GM19351 (cell line): Measurements from ENCODE around the gene MYH10.
"Not testable (repeated sequence)": the region's sequence is repeated elsewhere in the genome, so short reads cannot be mapped to it uniquely, and the experiment has no call there.

Experiments
- ATAC-seq: cut with Tn5 transposase; IDR thresholded peaks from one replicate; pipeline ENCODE4 v1.9.1; 2021; ENCODE audit warnings: mild to moderate bottlenecking, moderate library complexity; ENCODE audit not compliant: unreplicated experiment

The MYH10 gene

DNA sequence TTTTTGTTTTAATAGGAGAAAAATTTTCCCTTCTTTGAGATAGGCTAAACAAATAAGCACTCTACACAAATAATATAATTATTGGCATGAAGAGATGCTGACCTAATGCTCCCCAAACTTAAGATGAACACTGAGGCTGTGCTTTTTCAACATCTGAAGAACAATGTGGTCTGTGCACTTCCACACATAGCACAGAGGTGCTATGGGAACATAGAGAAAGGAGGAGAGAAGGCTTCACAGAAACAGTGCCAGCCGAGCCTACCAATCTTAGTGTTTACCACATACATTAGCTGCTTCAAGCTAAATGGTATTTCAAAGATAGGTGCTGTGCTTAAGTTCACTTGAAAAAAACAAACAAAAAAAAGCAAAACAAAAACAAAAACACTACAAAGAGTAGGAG is 72.4 kb downstream of the MYH10 start:
- no peak for ATAC-seq

- ATAC-seq, result no peak
Observed at GRCh38 chr17:8557176-8557806, 73.2 kb downstream of the MYH10 start.

GRCh38 chr17:8556074-8556473 is 74.5 kb downstream of the MYH10 start:
- ATAC-seq, result no peak

DNA sequence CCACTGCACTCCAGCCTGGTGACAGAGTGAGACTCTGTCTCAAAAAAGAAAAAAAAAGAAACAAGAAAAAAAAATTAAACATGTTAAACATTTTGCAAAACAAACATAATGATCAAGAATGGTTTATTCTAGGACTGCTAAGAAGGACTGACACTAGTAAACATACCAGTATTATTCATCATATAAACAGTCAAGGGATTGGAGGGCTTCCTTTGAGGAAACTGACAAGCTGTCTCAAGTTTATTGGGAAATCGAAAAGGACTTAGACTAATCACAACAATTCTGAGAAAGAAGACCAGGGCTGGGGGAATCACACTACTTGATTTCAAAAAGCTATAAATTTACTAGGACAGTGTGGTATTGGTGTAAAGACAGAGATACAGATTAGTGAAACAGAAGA is 75.5 kb downstream of the MYH10 start:
- ATAC-seq, result no peak

DNA sequence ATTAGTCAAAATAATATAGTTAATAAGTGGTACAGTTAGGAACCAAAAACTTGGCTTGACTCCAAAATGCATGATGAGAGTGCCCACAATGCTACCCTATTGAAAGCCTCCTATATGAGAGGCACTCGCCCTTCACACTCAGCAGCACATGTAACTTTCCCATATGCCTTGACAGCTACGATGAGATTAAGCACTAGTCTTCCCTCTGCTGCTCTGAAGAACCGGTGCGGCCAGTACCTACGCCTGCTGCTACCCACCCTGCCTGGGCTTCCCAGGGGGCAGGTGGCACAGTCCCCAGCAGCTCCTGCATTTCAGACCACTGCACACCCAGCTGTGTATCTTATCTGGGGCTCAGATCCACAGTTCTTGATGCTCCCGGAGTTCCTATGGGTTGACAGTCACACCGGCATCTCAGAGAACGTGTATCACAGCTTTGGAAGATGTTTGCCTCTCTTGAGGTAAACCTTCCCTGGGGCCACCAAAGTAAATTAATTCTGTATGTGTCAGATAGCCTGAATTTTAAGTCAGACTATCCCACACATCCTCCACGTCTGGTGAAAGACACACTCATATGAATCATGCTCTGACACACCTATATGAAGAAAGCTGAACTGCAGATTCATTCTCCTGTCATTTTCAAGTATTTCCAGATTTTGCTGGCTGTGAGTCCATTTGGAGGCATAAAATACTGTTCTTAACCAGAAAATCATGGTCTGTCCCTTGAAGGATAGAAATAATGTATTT is 77.8 kb downstream of the MYH10 start:
- ATAC-seq, result no peak

GRCh38 chr17:8542599-8543502 is 87.7 kb downstream of the MYH10 start:
- no peak for ATAC-seq

DNA sequence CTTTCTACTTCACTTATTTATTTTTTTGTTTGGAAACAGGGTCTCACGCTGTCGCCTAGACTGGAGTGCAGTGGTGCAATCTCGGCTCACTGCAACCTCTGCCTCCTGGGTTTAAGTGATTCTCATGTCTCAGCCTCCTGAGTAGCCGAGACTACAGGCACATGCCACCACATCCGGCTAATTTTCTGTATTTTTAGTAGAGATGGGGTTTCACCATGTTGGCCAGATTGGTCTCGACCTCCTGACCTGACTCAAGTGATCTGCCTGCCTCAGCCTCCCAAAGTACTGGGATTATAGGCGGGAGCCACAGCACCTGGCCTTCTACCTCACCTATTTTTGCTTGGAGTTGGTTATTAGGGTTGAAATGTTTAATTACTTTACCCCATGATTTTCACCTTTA is 90.5 kb downstream of the MYH10 start:
- ATAC-seq, result not testable (repeated sequence)

DNA sequence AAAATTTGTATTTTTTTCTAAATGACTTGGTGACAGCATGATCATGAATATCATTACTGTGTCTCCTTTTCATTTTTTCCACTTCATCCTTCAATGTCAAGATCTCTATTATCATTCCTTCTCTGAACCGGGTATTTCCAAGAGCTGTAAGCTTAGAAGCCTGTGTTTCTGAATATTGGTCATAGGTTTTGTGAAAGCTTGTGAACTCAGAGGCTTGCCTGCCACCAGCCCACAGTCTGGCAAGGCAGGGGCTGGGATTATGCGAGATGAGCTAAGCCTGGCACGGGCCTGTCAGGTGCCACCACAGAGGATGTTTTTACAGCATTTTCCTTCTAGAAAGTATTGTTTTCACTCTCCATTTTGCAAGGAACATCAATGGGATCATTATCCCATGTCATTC is 92.8 kb downstream of the MYH10 start:
- ATAC-seq, result no peak

- ATAC-seq, result no peak
Observed at GRCh38 chr17:8534498-8535188, 95.9 kb downstream of the MYH10 start.

DNA sequence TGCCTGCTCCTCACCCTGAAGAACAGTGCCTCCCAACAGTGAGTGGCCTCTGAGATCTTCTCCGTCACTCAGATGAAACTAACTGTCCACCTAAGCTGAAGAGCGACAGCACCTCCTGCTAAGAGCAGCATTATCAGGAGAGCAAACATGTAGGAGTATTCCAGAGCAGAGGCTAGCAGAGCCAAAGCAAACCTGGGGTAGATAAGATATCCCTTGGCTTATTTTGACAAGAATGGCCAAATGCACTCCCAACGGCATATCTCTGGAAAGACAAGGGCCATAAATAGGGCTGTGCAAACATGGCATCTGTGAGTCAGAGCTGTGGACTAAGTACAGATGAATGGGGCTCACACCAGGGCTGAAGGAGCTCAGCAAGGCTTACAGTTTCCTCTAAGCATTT is 98.5 kb downstream of the MYH10 start:
- ATAC-seq, result no peak

DNA sequence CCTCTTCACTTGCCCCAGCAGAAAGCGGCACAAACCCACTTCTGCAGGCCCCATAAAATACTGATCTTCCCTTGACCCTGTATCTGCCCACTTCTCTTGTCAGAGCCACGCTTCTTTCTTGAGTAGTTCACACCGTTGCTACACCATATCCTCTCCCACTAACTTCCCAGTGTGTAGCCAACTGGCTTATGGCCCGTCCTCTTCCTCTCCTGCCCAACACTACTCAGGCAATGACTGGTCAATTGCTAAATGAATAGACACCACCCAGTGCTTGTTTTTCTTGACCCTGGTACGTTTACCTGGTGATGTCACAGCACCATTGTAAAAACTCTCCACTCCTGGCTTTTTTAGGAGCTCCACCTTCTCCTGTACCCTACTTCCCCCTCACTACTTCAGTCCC is 107.9 kb downstream of the MYH10 start:
- ATAC-seq, result no peak

DNA sequence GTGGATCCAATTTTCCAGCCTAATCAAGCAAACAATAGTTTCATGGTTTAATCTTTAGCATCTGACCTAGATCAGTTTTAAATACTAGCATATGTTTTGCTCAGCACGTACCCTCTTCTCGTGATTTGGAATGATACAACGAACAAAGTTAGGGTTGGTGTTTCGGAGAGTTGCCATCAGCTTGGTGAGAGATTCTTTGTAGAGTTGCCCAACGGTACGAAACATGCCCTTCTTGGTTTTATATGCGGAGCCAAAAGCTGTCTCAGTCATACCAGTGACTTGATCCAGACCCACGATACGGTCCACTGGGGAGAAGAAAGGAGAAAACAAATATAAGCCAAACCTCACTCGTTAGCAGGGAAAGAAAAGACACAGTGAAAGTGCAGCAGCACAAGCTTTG is 109.5 kb downstream of the MYH10 start:
- ATAC-seq, result no peak

- no peak for ATAC-seq
Observed at GRCh38 chr17:8518850-8519249, 111.7 kb downstream of the MYH10 start.

- no peak for ATAC-seq
Observed at GRCh38 chr17:8518326-8518725, 112.2 kb downstream of the MYH10 start.

DNA sequence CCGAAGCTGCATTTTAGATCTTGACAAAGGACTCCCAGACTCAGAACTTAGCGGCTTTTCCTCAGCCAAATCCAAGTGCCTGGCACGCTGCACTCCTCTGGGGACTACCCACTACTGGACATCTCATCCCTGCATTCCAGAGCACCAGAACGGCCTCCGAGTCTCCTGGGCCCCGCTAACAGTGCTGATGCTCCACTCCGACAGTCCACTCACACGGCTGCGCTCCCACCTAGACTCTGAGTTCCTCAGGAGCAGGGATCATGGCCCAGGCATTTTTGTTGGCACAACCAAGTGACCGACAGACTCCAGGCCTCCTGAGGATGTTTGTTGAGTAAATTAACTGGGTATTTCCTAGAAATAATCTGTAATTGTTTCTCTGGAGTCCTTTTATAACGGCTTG is 115.7 kb downstream of the MYH10 start:
- no peak for ATAC-seq

DNA sequence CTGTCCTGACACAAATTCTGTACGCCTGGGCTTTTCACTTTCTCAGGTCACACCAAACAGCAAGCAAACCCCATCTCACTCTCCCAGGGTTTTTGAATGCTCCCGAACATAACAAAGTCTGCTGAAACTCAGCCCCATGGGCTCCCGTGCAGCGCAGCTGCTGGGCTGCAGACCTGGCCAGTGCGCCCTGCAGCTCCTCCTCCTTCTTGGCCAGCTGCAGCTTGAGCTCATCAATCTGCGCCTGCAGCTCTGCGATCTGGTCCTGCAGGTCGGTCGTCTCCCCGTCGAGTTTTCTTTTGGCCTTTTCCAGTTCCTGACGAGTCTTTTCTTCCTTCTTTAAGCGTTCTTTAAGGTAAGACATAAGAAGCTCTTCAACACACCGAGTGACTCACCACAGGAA is 124.4 kb downstream of the MYH10 start:
- ATAC-seq, result no peak

- no peak for ATAC-seq
Observed at GRCh38 chr17:8504460-8505207, 125.9 kb downstream of the MYH10 start.

DNA sequence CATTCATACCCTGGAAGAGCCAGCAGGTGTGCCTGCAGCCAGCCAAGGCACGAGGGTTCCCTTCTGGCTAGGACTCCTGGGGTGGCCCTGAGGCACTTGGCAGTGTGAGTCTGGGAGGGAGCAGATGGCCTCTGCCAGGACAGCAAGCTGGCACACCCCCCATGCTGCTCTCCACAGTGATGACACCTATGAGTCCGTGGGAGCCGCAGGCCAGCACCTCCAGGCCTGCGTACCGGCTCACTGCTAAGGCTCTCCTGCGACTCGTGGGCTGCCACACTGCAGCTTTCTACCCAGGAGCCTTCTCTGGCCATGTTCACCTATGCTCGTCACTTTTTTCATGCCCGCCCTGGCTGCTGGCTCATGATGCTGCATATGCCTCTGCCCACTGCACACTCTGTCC is 126.7 kb downstream of the MYH10 start:
- ATAC-seq, result no peak

GRCh38 chr17:8503368-8503767 is 127.2 kb downstream of the MYH10 start:
- no peak for ATAC-seq

DNA sequence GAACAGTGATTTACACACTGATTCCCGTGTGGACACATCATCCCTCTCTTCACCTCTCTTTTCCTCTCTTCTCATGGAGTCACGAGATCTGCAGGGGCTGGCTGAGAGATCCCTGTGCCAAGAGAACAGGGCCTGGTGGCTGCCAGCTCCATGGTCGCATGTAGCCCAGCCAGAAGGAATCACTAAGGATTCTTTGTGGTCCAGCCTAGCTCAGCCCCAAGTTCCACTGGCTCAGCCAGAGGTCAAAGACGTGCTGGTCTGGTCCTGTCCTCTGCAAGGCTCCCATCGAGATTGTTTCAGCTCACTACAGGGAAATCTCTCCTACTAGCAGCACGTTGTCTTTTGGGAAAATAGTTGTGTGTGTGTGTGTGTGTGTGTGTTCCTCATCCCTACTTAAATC is 128.4 kb downstream of the MYH10 start:
- no peak for ATAC-seq
